ENCODE results near the gene MAP2.

Gene MAP2

GRCh38 chr2:209638346-209638745, 214.5 kb downstream of the MAP2 start:
- TF ChIP-seq POLR2AphosphoS5 (IDR thresholded peaks at IDR 0.05; ENCODE audit: low read depth, low read length) = no peak
- TF ChIP-seq POU2F2 (IDR thresholded peaks at IDR 0.05; ENCODE audit: low read depth, low read length) = no peak
- TF ChIP-seq TAF1 (IDR thresholded peaks at IDR 0.05; ENCODE audit: low read depth, low read length) = no peak
- no peak for TF ChIP-seq POLR2A (IDR thresholded peaks at IDR 0.05; ENCODE audit: low read depth, low read length)
- TF ChIP-seq SPI1 (IDR thresholded peaks at IDR 0.05; ENCODE audit: low read depth, low read length) = no peak
- no peak for TF ChIP-seq PAX5 (IDR thresholded peaks at IDR 0.05; ENCODE audit: insufficient read depth, low read length, severe bottlenecking)
- FAIRE-seq = no peak
- no peak for DNase-seq (ENCODE audit: insufficient read length, low spot score)

- no peak for TF ChIP-seq SPI1 (IDR thresholded peaks at IDR 0.05; ENCODE audit: low read depth, low read length)
- TF ChIP-seq TAF1 (IDR thresholded peaks at IDR 0.05; ENCODE audit: low read depth, low read length) = no peak
- no peak for TF ChIP-seq PAX5 (IDR thresholded peaks at IDR 0.05; ENCODE audit: insufficient read depth, low read length, severe bottlenecking)
- no peak for TF ChIP-seq POU2F2 (IDR thresholded peaks at IDR 0.05; ENCODE audit: low read depth, low read length)
- no peak for TF ChIP-seq POLR2AphosphoS5 (IDR thresholded peaks at IDR 0.05; ENCODE audit: low read depth, low read length)
- TF ChIP-seq POLR2A (IDR thresholded peaks at IDR 0.05; ENCODE audit: low read depth, low read length) = no peak
- DNase-seq (ENCODE audit: insufficient read length, low spot score) (no peak), FAIRE-seq (no peak)
Observed at GRCh38 chr2:209640358-209640757, 216.5 kb downstream of the MAP2 start.

- TF ChIP-seq POLR2AphosphoS5 (IDR thresholded peaks at IDR 0.05; ENCODE audit: low read depth, low read length) (no peak), TAF1 (IDR thresholded peaks at IDR 0.05; ENCODE audit: low read depth, low read length) (no peak), POU2F2 (IDR thresholded peaks at IDR 0.05; ENCODE audit: low read depth, low read length) (no peak), POLR2A (IDR thresholded peaks at IDR 0.05; ENCODE audit: low read depth, low read length) (no peak), SPI1 (IDR thresholded peaks at IDR 0.05; ENCODE audit: low read depth, low read length) (no peak), PAX5 (IDR thresholded peaks at IDR 0.05; ENCODE audit: insufficient read depth, low read length, severe bottlenecking) (no peak)
- no peak for FAIRE-seq
- DNase-seq (ENCODE audit: insufficient read length, low spot score) = no peak
Observed at GRCh38 chr2:209642146-209642820, 218.4 kb downstream of the MAP2 start.

DNA sequence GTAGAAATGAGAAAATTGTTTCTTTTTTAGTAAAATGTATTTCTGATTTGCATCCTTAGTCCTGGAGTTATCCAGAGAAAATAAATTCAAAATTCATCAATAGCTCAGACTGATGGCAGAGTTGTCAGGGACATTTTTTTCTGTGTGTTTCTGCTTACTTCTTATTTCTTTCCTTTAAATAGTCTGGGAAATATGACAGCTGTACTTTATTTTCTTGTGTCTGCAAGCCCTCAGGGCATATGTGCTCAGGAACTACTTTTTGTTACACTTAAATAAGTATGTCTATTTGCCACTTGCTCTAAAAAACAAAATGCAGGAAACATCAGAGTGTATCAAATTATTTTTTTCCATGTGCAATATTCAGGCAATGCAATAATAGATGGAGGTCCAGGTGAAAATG, 221.0 kb downstream of the MAP2 start:
- no peak for TF ChIP-seq POLR2AphosphoS5 (IDR thresholded peaks at IDR 0.05; ENCODE audit: low read depth, low read length)
- no peak for TF ChIP-seq PAX5 (IDR thresholded peaks at IDR 0.05; ENCODE audit: insufficient read depth, low read length, severe bottlenecking)
- no peak for TF ChIP-seq TAF1 (IDR thresholded peaks at IDR 0.05; ENCODE audit: low read depth, low read length)
- TF ChIP-seq POLR2A (IDR thresholded peaks at IDR 0.05; ENCODE audit: low read depth, low read length) = no peak
- TF ChIP-seq POU2F2 (IDR thresholded peaks at IDR 0.05; ENCODE audit: low read depth, low read length) = no peak
- TF ChIP-seq SPI1 (IDR thresholded peaks at IDR 0.05; ENCODE audit: low read depth, low read length) = no peak
- DNase-seq (ENCODE audit: insufficient read length, low spot score) (no peak), FAIRE-seq (no peak)

DNA sequence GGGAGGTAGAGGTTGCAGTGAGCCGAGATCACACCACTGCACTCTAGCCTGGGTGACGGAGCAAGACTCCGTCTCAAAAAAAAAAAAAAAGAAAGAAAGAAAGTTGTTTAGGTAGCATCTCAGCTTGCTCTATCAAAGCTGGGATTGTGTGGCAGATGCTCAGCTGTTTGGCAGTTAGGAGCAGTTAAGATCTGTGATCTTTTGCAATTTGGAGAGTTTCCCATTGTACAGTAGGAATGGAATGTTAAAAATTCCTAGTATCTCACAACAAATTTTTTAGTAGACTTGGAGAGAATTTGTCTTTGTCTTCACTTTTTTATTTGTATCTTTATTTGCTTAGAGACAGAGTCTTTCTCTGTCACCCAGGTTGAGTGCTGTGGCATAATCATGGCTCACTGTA, 224.9 kb downstream of the MAP2 start:
- FAIRE-seq (no peak), DNase-seq (ENCODE audit: insufficient read length, low spot score) (no peak)
- TF ChIP-seq PAX5 (IDR thresholded peaks at IDR 0.05; ENCODE audit: insufficient read depth, low read length, severe bottlenecking) (no peak), POLR2A (IDR thresholded peaks at IDR 0.05; ENCODE audit: low read depth, low read length) (no peak), POLR2AphosphoS5 (IDR thresholded peaks at IDR 0.05; ENCODE audit: low read depth, low read length) (no peak), POU2F2 (IDR thresholded peaks at IDR 0.05; ENCODE audit: low read depth, low read length) (no peak), TAF1 (IDR thresholded peaks at IDR 0.05; ENCODE audit: low read depth, low read length) (no peak), SPI1 (IDR thresholded peaks at IDR 0.05; ENCODE audit: low read depth, low read length) (no peak)

GRCh38 chr2:209653134-209653533, 229.3 kb downstream of the MAP2 start:
- DNase-seq (ENCODE audit: insufficient read length, low spot score) = no peak
- TF ChIP-seq SPI1 (IDR thresholded peaks at IDR 0.05; ENCODE audit: low read depth, low read length) = no peak
- no peak for TF ChIP-seq PAX5 (IDR thresholded peaks at IDR 0.05; ENCODE audit: insufficient read depth, low read length, severe bottlenecking)
- TF ChIP-seq POU2F2 (IDR thresholded peaks at IDR 0.05; ENCODE audit: low read depth, low read length) = no peak
- TF ChIP-seq POLR2AphosphoS5 (IDR thresholded peaks at IDR 0.05; ENCODE audit: low read depth, low read length) = no peak
- TF ChIP-seq POLR2A (IDR thresholded peaks at IDR 0.05; ENCODE audit: low read depth, low read length) = no peak
- no peak for TF ChIP-seq TAF1 (IDR thresholded peaks at IDR 0.05; ENCODE audit: low read depth, low read length)
- FAIRE-seq = no peak

DNA sequence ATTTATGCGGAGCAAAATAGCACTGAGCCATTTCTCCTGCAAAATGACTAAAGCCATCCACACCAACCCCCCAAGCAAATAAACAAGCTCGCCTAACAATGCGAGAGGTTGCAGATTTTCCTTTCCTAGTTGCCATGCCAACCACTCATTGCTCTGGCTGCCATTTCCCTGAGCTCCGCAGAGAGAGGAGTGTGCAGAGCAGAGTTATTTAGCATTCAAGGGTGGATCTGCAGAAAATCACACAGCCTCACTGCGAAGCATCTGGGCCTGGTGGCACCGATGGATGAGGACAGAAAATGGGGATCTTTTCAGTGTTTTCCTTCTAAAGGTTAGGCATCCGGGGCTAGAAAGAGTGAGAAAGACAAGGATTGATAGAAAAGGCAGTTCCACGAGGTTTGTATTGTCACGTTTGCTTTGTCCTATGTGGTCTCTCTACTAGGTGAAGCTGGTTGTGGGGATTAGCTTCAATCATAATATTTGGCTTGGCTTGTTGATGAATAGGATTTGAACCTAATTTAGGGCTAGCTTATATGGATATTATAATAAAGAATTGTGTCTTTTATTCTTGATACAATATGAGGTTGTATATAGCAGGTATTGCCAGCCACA, 237.5 kb downstream of the MAP2 start:
- TF ChIP-seq PAX5 (IDR thresholded peaks at IDR 0.05; ENCODE audit: insufficient read depth, low read length, severe bottlenecking) = no peak
- TF ChIP-seq POLR2A (IDR thresholded peaks at IDR 0.05; ENCODE audit: low read depth, low read length) = no peak
- no peak for TF ChIP-seq POLR2AphosphoS5 (IDR thresholded peaks at IDR 0.05; ENCODE audit: low read depth, low read length)
- TF ChIP-seq POU2F2 (IDR thresholded peaks at IDR 0.05; ENCODE audit: low read depth, low read length) = no peak
- TF ChIP-seq TAF1 (IDR thresholded peaks at IDR 0.05; ENCODE audit: low read depth, low read length) = no peak
- no peak for TF ChIP-seq SPI1 (IDR thresholded peaks at IDR 0.05; ENCODE audit: low read depth, low read length)
- FAIRE-seq = no peak

DNA sequence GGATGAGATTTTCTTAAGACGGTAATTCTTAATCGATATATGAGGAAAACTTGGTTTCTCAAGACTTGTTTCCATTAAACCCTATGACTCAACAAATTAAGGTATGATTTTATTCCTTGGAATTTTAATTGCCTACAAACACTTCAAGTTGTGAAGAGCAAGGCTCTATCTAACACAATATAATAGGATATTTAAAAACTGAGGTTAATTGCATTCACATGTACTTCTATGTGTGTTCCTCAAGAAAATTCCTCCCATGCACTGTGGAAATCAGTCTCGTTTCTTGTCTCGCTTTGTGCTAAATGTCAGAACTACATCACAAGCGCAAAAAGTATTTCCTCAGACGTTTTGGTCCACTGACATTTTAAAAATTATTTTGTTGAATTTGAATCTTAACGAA, 238.2 kb downstream of the MAP2 start:
- TF ChIP-seq TAF1 (IDR thresholded peaks at IDR 0.05; ENCODE audit: low read depth, low read length) (no peak), POLR2AphosphoS5 (IDR thresholded peaks at IDR 0.05; ENCODE audit: low read depth, low read length) (no peak), PAX5 (IDR thresholded peaks at IDR 0.05; ENCODE audit: insufficient read depth, low read length, severe bottlenecking) (no peak), POU2F2 (IDR thresholded peaks at IDR 0.05; ENCODE audit: low read depth, low read length) (no peak), POLR2A (IDR thresholded peaks at IDR 0.05; ENCODE audit: low read depth, low read length) (no peak)
- DNase-seq (ENCODE audit: insufficient read length, low spot score) (no peak), FAIRE-seq (no peak)

More for the DNA sequence above, 237.5 kb downstream of the MAP2 start:
- DNase-seq (ENCODE audit: insufficient read length, low spot score) = no peak

- no peak for TF ChIP-seq PAX5 (IDR thresholded peaks at IDR 0.05; ENCODE audit: insufficient read depth, low read length, severe bottlenecking)
- TF ChIP-seq SPI1 (IDR thresholded peaks at IDR 0.05; ENCODE audit: low read depth, low read length) = no peak
- no peak for TF ChIP-seq TAF1 (IDR thresholded peaks at IDR 0.05; ENCODE audit: low read depth, low read length)
- TF ChIP-seq POU2F2 (IDR thresholded peaks at IDR 0.05; ENCODE audit: low read depth, low read length) = no peak
- no peak for TF ChIP-seq POLR2AphosphoS5 (IDR thresholded peaks at IDR 0.05; ENCODE audit: low read depth, low read length)
- TF ChIP-seq POLR2A (IDR thresholded peaks at IDR 0.05; ENCODE audit: low read depth, low read length) = no peak
- FAIRE-seq (no peak), DNase-seq (ENCODE audit: insufficient read length, low spot score) (no peak)
Observed at GRCh38 chr2:209663139-209663538, 239.3 kb downstream of the MAP2 start.

Data from GM12891 (cell line).